A549 (cell line): ENCODE measurements around the gene CLMN. TPM values are rescaled to one million over a fixed set of nuclear protein-coding genes. Genes with fewer than 3 reads are reported as not detected.
A peak's percentile ranks its signal among the peaks of the same experiment; 100 is the strongest.

Source experiments
- ATAC-seq, 2 experiments: fragments of 200-7000 bp in 1 of 2; fragments of >200 bp in 1 of 2; cut with Nextera tagmentation in 1 of 2; cut with Tn5 transposase in 1 of 2; 3 replicates each; pipeline versions ENCODE4 v1.8.0 to v1.9.1; 2018 to 2020; ENCODE audit warnings: mild to moderate bottlenecking in 1 of 2, moderate library complexity in 1 of 2
- CTCF ChIA-PET: fragments of 300-600 bp; sonication (Branson Sonifier 250); formaldehyde crosslinking; extraction: SDS; loops from one replicate; lab custom pipeline; 2021; ENCODE audit warnings: antibody characterized with exemption, inconsistent platforms; lab: Yijun Ruan, JAX
- POLR2A ChIA-PET: fragments of 350-600 bp; formaldehyde crosslinking; extraction: SDS; loops from one replicate; lab custom pipeline; 2021; ENCODE audit warnings: antibody characterized with exemption, inconsistent platforms; lab: Yijun Ruan, JAX
- DNase-seq, 2 experiments: peaks; one replicate each; pipeline versions ENCODE4 v3.0.0 to v3.0.0-alpha.2; 2011 to 2016; ENCODE audit warnings: low read depth in 1 of 2, low spot score in 1 of 2
- FAIRE-seq: peaks from 2 replicates; lab custom pipeline; 2011; peaks lifted over from hg19 to GRCh38; lab: Jason Lieb, UNC
- H3K27ac ChIP-seq, 2 experiments: fragments of >200 bp; sonication (Bioruptor Twin); formaldehyde crosslinking; 3 replicates each; pipeline ENCODE4 v1.5.1; 2016 to 2017
- H3K4me1 ChIP-seq: fragments of >200 bp; sonication (Bioruptor Twin); formaldehyde crosslinking; 3 replicates; pipeline ENCODE4 v1.6.1; 2016
- H3K4me2 ChIP-seq: fragments of >200 bp; sonication (Bioruptor Twin); formaldehyde crosslinking; 3 replicates; pipeline ENCODE4 v1.6.1; 2016
- H3K4me3 ChIP-seq: fragments of >200 bp; sonication (Bioruptor Twin); formaldehyde crosslinking; 3 replicates; pipeline ENCODE4 v1.5.1; 2016
- H3K9me3 ChIP-seq: fragments of >200 bp; sonication (Bioruptor Twin); formaldehyde crosslinking; 3 replicates; pipeline ENCODE4 v1.6.1; 2016
- BCL3 ChIP-seq: fragments of >200 bp; sonication (Bioruptor Twin); formaldehyde crosslinking; IDR thresholded peaks from 3 replicates; pipeline ENCODE4 v1.6.1; 2016
- BHLHE40 ChIP-seq: IDR thresholded peaks from 2 replicates; pipeline ENCODE4 v1.6.1; 2012; ENCODE audit warnings: low read depth, low read length, inconsistent platforms
- CEBPB ChIP-seq, 2 experiments: fragments of >200 bp in 1 of 2; sonication (Bioruptor Twin) in 1 of 2; formaldehyde crosslinking in 1 of 2; IDR thresholded peaks; 2 replicates each; pipeline ENCODE4 v1.6.1; 2012 to 2016
- CTCF ChIP-seq: fragments of >200 bp; sonication (Bioruptor Twin); formaldehyde crosslinking; IDR thresholded peaks from 3 replicates; pipeline ENCODE4 v1.5.1; 2016
- E2F6 ChIP-seq: IDR thresholded peaks from 2 replicates; pipeline ENCODE4 v1.6.1; 2012; ENCODE audit warnings: low read depth, borderline replicate concordance
- EHF ChIP-seq: fragments of 250-450 bp; sonication (Bioruptor Pico); IDR thresholded peaks from 2 replicates; pipeline ENCODE4 v1.5.0; 2020; ENCODE audit warnings: mild to moderate bottlenecking
- ELK1 ChIP-seq: fragments of 150-350 bp; IDR thresholded peaks from 2 replicates; pipeline ENCODE4 v1.6.1; 2014; ENCODE audit warnings: low read depth, mild to moderate bottlenecking, low read length
- FOSB ChIP-seq: fragments of 250-450 bp; sonication (Bioruptor Pico); IDR thresholded peaks from 2 replicates; pipeline ENCODE4 v1.5.0; 2020; ENCODE audit warnings: mild to moderate bottlenecking, moderate library complexity
- FOXS1 ChIP-seq: fragments of 250-450 bp; sonication (Bioruptor Pico); IDR thresholded peaks from 2 replicates; pipeline ENCODE4 v1.5.0; 2020; ENCODE audit warnings: mild to moderate bottlenecking, moderate library complexity
- HDAC2 ChIP-seq: fragments of 200-600 bp; sonication (generic); IDR thresholded peaks from 2 replicates; pipeline ENCODE4 v1.6.1; 2016
- HMGXB4 ChIP-seq: fragments of 250-450 bp; sonication (Bioruptor Pico); IDR thresholded peaks from 2 replicates; pipeline ENCODE4 v1.5.0; 2021; ENCODE audit warnings: mild to moderate bottlenecking, moderate library complexity, borderline replicate concordance
- HOXB5 ChIP-seq: fragments of 250-450 bp; sonication (Bioruptor Pico); IDR thresholded peaks from 2 replicates; pipeline ENCODE4 v1.5.0; 2020; ENCODE audit warnings: mild to moderate bottlenecking, moderate library complexity
- JUNB ChIP-seq: fragments of >200 bp; sonication (Bioruptor Twin); formaldehyde crosslinking; IDR thresholded peaks from 2 replicates; pipeline ENCODE4 v1.6.1; 2016
- MAFK ChIP-seq: fragments of 450-650 bp; IDR thresholded peaks from 2 replicates; pipeline ENCODE4 v1.6.1; 2014; ENCODE audit not compliant: partially characterized antibody
- MAX ChIP-seq: IDR thresholded peaks from 2 replicates; pipeline ENCODE4 v1.6.1; 2012
- PBX3 ChIP-seq: IDR thresholded peaks from 2 replicates; pipeline ENCODE4 v1.6.1; 2012
- POLR2AphosphoS2 ChIP-seq: conservative IDR thresholded peaks from 2 replicates; pipeline ENCODE4 v1.6.1; 2012; ENCODE audit warnings: low read length, improper control_type of control experiment, inconsistent platforms
- RAD21 ChIP-seq, 2 experiments: fragments of >200 bp in 1 of 2; sonication (Bioruptor Twin) in 1 of 2; formaldehyde crosslinking in 1 of 2; IDR thresholded peaks in 1 of 2; conservative IDR thresholded peaks in 1 of 2; 2 replicates in 1 of 2; 3 replicates in 1 of 2; pipeline ENCODE4 v1.6.1; 2012 to 2018; ENCODE audit warnings: inconsistent platforms in 1 of 2
- RARB ChIP-seq: fragments of 250-450 bp; sonication (Bioruptor Pico); IDR thresholded peaks from 2 replicates; pipeline ENCODE4 v1.8.0; 2021; ENCODE audit warnings: mild to moderate bottlenecking, moderate library complexity
- RCOR1 ChIP-seq: fragments of 150-350 bp; IDR thresholded peaks from 2 replicates; pipeline ENCODE4 v1.6.1; 2014; ENCODE audit warnings: antibody characterized with exemption, low read length, low read depth
- SREBF2 ChIP-seq: fragments of 450-650 bp; IDR thresholded peaks from 2 replicates; pipeline ENCODE4 v1.6.1; 2014; ENCODE audit warnings: mild to moderate bottlenecking, moderate library complexity
- ZSCAN20 ChIP-seq: fragments of 250-450 bp; sonication (Bioruptor Pico); IDR thresholded peaks from 2 replicates; pipeline ENCODE4 v1.8.0; 2022; ENCODE audit warnings: mild to moderate bottlenecking, moderate library complexity
- WGBS: methylation state at CpG from one replicate; pipeline ENCODE4 v1.1.6; 2017; ENCODE audit errors: missing lambda C conversion rate; 5-methylcytosine and 5-hydroxymethylcytosine counted together
- polyA plus RNA-seq, 4 experiments: library from polyadenylated mRNA; depleted of rRNA in 3 of 4; stranded (reverse); fragments of >200 nt; fragmentation: RNase III in 1 of 4; extraction: RNeasy Plus Mini Kit Qiagen cat#74134 plus additional on column Dnase treatment in 1 of 4; gene quantifications; 2 replicates in 3 of 4; 3 replicates in 1 of 4; pipeline ENCODE4 v1.2.3, GENCODE V29; 2011 to 2017

CLMN gene
- polyA plus RNA-seq, 2 of the 4 experiments (the other 2 are of a cell fraction), result 2.9 to 10.6 TPM

- ChIA-PET POLR2A (no interaction called here), CTCF (interaction anchor here (1.1 to 1.3 kb wide), 2 partner anchors 14 to 242 kb away, joined by 3 to 4 read pairs; no protein-coding TSS in a partner anchor)
- TF ChIP-seq BCL3, result no peak
- TF ChIP-seq CTCF, result no peak
- TF ChIP-seq RARB (CRISPR knock-in tag), result no peak
- TF ChIP-seq POLR2AphosphoS2, result no peak
- TF ChIP-seq HOXB5, result no peak
- TF ChIP-seq ZSCAN20 (CRISPR knock-in tag), result no peak
- TF ChIP-seq FOXS1 (CRISPR knock-in tag), result no peak
- TF ChIP-seq FOSB (CRISPR knock-in tag), result no peak
- TF ChIP-seq ELK1, result no peak
- no peak for TF ChIP-seq HMGXB4
- TF ChIP-seq MAX, result no peak
- no peak for TF ChIP-seq JUNB
- no peak for TF ChIP-seq PBX3
- 91% methylated on average over 11 of the region's 11 CpGs for WGBS
- Histone ChIP-seq H3K4me2 (no peak overlapping the region), H3K4me1 (peaks cover 7% of the 10 kb centered on the region), H3K27ac (no peak overlapping the region), H3K9me3 (peaks cover 11% of the 10 kb centered on the region; the same call in 1 of the 3 replicates), H3K4me3 (no peak overlapping the region)
- ATAC-seq (no peak), DNase-seq (no peak), FAIRE-seq (no peak)
Observed at GRCh38 chr14:95185767-95186392, 133.8 kb downstream of the CLMN start.

- ChIA-PET POLR2A (no interaction called here), CTCF (interaction anchor here (1.1 to 1.3 kb wide), 2 partner anchors 13 to 242 kb away, joined by 3 to 4 read pairs; no protein-coding TSS in a partner anchor)
- no peak overlapping the region for H3K27ac ChIP-seq
- DNase-seq (no peak), ATAC-seq (no peak), FAIRE-seq (no peak)
- H3K4me3 ChIP-seq, result no peak overlapping the region
- TF ChIP-seq BHLHE40 (no peak), JUNB (no peak), HDAC2 (no peak), CEBPB (IDR thresholded peaks at IDR 0.05) (peak in 1 of 2 experiments; percentile 17; a peak in 1 of 4 replicates), EHF (CRISPR knock-in tag) (no peak), SREBF2 (no peak), E2F6 (no peak), RCOR1 (no peak), RAD21 (conservative IDR thresholded peaks at IDR 0.05 in 1 of 2, IDR thresholded peaks at IDR 0.05 in 1 of 2) (no peak), MAFK (peak; percentile 65)
- WGBS, result 88% methylated on average over 12 of the region's 12 CpGs
- H3K4me1 ChIP-seq, result peaks cover 7% of the 10 kb centered on the region
- H3K4me2 ChIP-seq, result no peak overlapping the region
- peaks cover 11% of the 10 kb centered on the region; the same call in 1 of the 3 replicates for H3K9me3 ChIP-seq
Observed at GRCh38 chr14:95185033-95185766, 134.5 kb downstream of the CLMN start.
